Glomerular endothelial cell (primary cell): Measurements from ENCODE around the gene SULT1C2. TPM values are rescaled to one million over a fixed set of nuclear protein-coding genes. Genes with fewer than 3 reads are reported as not detected.
"Not testable (repeated sequence)": the region's sequence is repeated elsewhere in the genome, so short reads cannot be mapped to it uniquely, and the experiment has no call there.

Source experiments
- DNase-seq: peaks from one replicate; pipeline ENCODE4 v3.0.0-alpha.2; 2011; ENCODE audit warnings: low read depth, low spot score; ENCODE audit errors: extremely low read depth
- total RNA-seq: library from RNA; depleted of rRNA; stranded (reverse); fragments of >200 nt; gene quantifications from 2 replicates; pipeline ENCODE4 v1.2.3, GENCODE V29; 2015

SULT1C2 gene
- total RNA-seq, 1 donor from 2014 or later: not detected

DNA sequence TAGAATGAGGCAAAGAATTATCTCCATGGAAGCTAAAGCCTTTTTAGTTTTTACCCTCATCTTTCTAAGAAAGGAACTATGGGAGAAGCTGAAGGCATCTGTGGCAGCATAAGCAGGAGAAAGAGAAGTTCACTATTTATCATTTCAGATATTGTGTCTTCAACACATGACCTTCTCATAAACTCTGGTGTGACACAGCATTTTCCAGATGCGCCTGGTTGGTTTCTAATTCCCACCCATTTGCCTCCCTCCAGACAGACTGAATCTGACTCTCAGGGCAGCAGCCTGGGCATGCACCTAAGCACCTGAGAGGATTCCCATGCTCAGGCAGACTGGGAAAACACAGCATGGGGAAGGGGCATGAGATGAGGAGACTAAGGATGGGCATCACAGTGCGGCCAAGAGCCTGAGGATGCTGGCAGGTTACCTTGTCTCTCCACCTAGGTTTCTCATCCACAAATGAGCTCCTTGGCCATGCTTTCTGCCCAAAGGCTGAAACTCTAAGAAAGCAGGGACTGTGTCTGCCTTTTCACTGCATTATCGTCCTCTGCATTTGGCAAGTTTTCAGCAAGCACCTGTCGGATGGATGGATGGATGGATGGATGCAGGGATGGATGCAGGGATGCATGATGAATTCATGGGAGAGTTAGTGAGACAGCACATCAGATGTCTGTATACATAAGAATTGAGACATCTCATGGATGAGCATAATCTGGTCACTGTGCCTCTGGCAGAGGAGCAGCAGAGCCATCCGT is 60.3 kb downstream of the SULT1C2 start:
- no peak for DNase-seq

- DNase-seq: no peak
Measured at GRCh38 chr2:108349571-108349928, 60.9 kb downstream of the SULT1C2 start.

DNA sequence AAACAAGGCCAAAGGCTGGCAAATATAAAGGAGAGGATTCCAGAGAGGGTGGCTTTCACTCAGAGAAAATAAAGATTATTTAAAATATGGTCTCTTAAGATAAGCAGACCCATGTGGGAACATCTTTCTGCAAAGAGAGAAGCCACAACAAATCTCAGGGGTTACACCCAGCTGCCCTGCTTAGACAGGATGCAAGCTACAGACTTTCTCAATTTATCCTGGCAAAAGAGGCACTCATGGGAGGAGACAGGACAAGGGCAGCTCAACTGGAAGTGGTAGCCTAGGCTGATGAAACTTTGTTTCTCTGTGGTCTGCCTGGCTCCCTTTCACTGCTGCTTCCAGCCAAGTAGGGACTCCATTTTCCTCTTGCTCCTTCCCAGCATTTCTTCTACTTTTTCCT is 63.2 kb downstream of the SULT1C2 start:
- no peak for DNase-seq

DNA sequence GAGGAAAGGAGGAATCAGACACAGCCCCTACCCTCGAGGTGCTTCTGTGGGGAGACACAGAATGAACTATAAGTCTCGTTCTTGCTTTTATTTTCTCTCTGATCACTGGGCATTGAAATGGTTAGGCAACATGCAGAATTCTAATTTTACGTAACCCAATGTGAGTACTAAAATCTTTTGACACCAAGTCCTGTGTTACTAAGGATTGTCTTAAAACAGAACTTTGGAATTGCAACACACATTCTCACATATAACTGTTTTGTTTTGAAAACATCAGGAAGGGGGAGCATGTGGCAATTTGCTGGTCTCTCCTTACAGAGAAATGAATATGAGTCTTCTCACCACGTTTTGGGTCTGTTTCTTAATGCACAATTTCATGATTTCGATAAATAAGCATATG is 65.4 kb downstream of the SULT1C2 start:
- no peak for DNase-seq

DNA sequence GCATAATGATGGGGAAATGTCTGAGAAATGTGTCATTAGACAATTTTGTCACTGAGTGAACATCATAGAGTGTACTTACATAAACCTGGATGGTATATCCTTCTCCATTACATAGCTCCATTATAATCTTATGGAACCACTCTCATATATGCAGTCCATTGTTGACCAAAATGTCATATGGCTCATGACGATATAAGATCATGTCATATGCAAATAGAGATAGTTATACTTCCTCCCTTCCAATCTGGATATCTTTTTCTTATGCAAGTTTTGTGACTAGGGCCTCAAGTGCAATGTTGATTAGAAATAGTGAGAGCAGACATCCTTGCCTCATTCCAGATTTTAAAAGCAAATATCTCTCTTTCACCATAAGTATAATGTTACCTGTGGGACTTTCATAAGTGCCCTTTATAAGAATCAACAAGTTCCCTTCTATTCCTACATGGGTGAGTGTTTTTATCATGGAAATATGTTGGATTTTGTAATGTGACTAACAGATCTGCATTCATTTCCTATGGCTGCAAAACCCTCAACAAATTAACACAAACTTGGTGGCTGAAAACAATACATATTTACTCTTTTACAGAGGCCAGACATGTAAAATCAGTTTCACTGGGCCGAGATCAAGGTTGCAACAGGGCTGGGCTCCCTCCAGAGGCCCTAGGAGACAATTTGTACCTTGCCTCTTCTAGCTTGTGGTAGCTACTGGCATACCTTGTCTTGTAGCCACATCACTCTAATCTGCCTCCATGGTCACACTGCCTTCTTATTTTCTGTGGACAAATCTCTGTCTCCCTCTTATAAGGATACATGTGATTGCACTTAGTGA is 67.4 kb downstream of the SULT1C2 start:
- no peak for DNase-seq

- DNase-seq: not testable (repeated sequence)
Measured at GRCh38 chr2:108359336-108359735, 70.6 kb downstream of the SULT1C2 start.

Other genes starting within 250 kb of the SULT1C2 start
- not detected in 2 replicates for gene SULT1C3, start 48.9 kb upstream of the SULT1C2 start, total RNA-seq
- 13.7 and 20.2 TPM in 2 replicates for gene SULT1C4, start 89.1 kb downstream of the SULT1C2 start, total RNA-seq
- 11.8 and 21.9 TPM in 2 replicates for gene GCC2, start 160.3 kb downstream of the SULT1C2 start, total RNA-seq
- gene LIMS1, start 245.6 kb downstream of the SULT1C2 start, total RNA-seq: 434 and 491 TPM in 2 replicates